Superior temporal gyrus (tissue), 1 donor: ENCODE results near the gene CSH2.
"Not testable (repeated sequence)": the region's sequence is repeated elsewhere in the genome, so short reads cannot be mapped to it uniquely, and the experiment has no call there.

Source experiments
- DNase-seq: peaks from one replicate; pipeline ENCODE4 v3.0.0-alpha.2; 2016; ENCODE audit errors: extremely low spot score

CSH2 gene

DNA sequence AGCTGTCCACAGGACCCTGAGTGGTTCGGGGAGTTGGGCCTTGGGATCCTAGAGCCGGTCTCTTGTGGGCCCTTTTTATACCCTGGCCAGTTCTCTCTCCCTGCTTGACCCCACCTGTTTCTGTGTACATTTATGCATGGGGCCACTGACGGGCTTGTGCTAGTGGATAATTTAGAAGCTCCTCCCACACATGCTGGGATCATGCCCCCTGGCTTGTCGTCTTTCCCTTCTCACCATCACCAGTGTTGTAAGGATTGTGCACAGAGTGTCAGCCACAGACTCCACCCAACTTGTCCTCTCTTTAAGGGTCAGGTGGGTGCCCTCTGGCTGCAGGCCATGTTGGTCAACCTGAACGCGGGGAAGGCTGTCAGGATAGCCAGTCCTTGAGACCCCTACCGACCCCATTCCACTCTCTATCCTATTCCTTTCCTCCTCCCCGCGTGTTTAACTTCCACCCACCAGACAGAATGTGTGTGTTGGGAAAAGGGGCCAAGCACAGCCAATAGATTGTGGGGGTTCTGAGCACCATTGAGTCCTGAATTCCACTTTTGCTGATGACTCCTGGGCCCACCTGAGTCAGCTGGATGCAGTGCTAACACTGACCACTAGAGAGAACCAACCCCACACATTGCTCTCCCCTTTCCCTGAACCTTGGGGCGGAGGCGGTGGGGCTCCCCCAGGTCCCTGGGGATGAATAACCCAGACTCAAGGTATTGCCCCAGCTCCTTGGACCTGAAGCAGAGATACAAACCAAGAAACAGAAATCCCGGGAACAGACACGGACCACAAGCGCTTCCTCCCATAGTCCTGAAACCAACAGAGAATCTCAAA, 23.3 kb upstream of the CSH2 start, which contains the start of gene CSH1:
TSS of gene CSH1 (minus strand) at position 51 of the 831 bp plus-strand sequence. CDS start 63 bp downstream, outside the sequence.
- not testable (repeated sequence) for DNase-seq

DNA sequence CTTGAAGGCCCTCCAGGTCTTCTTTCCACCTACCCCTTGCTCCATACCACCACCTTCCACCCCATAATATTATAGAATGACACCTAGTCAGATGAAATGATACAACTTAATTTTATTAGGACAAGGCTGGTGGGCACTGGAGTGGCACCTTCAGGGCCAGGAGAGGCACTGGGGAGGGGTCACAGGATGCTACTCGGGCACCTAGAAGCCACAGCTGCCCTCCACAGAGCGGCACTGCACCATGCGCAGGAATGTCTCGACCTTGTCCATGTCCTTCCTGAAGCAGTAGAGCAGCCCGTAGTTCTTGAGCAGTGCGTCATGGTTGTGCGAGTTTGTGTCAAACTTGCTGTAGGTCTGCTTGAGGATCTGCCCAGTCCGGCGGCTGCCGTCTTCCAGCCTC, 21.3 kb upstream of the CSH2 start:
- not testable (repeated sequence) for DNase-seq

- DNase-seq, result not testable (repeated sequence)
Measured at GRCh38 chr17:63894021-63894420, 20.5 kb upstream of the CSH2 start.

- DNase-seq, result not testable (repeated sequence)
Measured at GRCh38 chr17:63892316-63893037, 19.0 kb upstream of the CSH2 start.

GRCh38 chr17:63889026-63889848, 15.8 kb upstream of the CSH2 start:
- DNase-seq, result peak; percentile 41

GRCh38 chr17:63885119-63885518, 11.6 kb upstream of the CSH2 start:
- not testable (repeated sequence) for DNase-seq

DNA sequence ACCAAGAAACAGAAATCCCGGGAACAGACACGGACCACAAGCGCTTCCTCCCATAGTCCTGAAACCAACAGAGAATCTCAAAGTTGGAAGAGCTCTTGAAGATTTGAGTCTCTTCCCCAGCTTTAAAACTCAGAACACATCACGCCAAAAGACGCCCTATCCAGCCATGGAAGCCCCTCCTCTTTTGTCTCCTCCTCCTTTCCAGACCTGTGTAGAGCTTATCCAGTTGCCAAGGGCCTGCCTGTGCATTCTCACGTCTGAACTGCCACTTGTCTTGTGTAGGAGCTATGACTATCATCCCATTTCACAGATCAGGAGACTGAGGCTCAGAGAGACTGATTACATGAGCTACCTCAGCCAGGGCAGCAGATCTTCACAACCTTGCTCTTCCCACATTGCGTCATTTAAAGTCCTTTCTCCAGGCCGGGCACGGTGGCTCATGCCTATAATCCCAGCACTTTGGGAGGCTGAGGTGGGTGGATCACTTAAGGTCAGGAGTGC, 9.2 kb upstream of the CSH2 start:
- DNase-seq, result not testable (repeated sequence)

GRCh38 chr17:63881935-63882601, 8.6 kb upstream of the CSH2 start, which contains the start of gene GH2:
GH2 (minus strand) TSS chr17:63881944; CDS start chr17:63881801, 143 bp downstream.
- no peak for DNase-seq

GRCh38 chr17:63881337-63881736, 7.9 kb upstream of the CSH2 start:
- not testable (repeated sequence) for DNase-seq

- DNase-seq, result no peak
Measured at GRCh38 chr17:63880706-63881105, 7.2 kb upstream of the CSH2 start.

- not testable (repeated sequence) for DNase-seq
Measured at GRCh38 chr17:63878413-63878812, 4.9 kb upstream of the CSH2 start.

DNA sequence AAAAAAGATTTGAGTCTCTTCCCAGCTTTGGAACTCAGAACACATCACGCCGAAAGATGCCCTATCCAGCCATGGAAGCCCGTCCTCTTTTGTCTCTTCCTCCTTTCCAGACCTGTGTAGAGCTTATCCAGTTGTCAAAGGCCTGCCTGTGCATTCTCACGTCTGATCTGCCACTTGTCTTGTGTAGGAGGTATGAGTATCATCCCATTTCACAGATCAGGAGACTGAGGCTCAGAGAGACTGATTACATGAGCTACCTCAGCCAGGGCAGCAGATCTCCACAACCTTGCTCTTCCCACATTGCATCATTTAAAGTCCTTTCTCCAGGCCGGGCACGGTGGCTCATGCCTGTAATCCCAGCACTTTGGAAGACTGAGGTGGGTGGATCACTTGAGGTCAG, 1.2 kb upstream of the CSH2 start:
- DNase-seq, result not testable (repeated sequence)

- not testable (repeated sequence) for DNase-seq
Measured at GRCh38 chr17:63874061-63874626, 667 bp upstream of the CSH2 start.

DNA sequence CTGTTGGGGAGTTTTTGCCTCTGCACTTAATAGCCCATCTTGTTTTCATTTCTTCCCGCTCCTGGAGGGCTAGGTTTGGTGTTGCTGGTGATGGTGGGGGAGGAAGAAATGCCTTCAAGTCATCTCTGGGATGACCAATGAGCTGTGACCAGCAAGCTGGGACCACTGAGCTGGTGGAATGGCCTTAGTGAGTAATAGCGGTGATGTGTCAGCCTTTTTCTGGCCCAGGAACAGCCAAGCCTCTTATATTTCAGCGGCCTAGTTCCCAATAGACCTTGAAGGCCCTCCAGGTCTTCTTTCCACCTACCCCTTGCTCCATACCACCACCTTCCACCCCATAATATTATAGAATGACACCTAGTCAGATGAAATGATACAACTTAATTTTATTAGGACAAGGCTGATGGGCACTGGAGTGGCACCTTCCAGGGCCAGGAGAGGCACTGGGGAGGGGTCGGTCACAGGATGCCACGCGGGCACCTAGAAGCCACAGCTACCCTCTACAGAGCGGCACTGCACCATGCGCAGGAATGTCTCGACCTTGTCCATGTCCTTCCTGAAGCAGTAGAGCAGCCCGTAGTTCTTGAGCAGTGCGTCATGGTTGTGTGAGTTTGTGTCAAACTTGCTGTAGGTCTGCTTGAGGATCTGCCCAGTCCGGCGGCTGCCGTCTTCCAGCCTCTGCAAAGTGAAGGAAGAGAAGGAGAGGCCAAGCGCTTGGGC, 1.7 kb downstream of the CSH2 start:
- not testable (repeated sequence) for DNase-seq

DNA sequence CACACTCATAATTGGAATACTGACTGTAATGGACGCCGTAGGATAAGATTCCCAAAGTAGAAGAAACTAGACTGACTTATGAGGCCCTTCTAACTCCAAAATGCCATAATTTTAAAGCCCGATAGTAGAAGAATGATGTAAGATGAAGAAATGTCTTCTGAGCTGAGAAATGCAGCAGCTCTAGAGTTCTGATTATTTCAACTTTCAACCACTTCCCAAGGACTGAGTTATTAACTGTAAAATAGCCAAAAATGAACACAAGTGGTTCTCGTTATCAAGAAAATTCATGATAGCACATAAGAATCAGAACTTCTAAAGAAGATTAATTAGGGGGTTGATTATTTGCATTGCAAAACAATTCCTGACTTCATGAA, 3.2 kb downstream of the CSH2 start:
- DNase-seq, result not testable (repeated sequence)

- DNase-seq, result not testable (repeated sequence)
Measured at GRCh38 chr17:63869491-63870291, 3.8 kb downstream of the CSH2 start.

DNA sequence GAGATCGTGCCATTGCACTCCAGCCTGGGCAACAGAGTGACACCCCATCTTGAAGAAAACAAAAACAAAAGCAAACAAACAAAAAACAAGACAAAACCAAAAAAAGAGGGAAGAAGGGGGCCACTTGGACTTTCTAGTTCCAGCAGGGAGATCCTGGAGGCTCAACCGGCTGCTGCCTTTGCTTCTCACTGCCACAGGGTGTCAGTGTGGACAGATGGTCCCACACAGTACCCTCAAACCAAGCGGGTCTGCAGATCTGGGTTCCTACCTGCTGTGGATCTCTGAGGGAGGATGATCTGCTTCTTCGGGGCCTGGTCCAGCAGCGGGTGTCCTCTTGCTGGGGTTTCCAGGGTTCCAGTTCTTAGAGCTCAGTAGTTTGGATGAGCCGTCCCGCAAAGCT, 6.9 kb downstream of the CSH2 start:
- DNase-seq, result not testable (repeated sequence)

- DNase-seq, result no peak
Measured at GRCh38 chr17:63859257-63859656, 14.2 kb downstream of the CSH2 start.

DNA sequence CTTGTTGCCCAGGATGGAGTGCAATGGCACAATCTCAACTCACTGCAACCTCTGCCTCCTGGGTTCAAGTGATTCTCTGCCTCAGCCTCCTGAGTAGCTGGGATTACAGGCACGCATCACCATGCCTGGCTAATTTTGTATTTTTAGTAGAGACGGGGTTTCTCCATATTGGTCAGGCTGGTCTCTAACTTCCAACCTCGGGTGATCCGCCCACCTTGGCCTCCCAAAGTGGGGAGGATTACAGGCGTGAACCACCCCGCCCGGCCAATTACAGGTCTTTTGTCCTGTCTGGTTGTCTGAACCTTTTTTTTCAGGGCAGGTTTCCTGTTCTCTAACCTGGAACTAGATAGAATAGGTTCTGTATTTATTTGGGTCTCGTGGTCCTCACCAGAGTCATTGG, 17.1 kb downstream of the CSH2 start:
- DNase-seq, result not testable (repeated sequence)
